ENCODE measurements around the gene NTRK1.

- TF ChIP-seq RFX5 (IDR thresholded peaks at IDR 0.05; ENCODE audit: low read length) (no peak), GABPA (IDR thresholded peaks at IDR 0.05; ENCODE audit: low read depth) (no peak)
These were observed 48.3 kb downstream of the NTRK1 start for GRCh38 chr1:156908955-156909354.
